Breast epithelium (tissue), 4 donors: ENCODE measurements around the gene RFX3. TPM values are rescaled to one million over a fixed set of nuclear protein-coding genes. Genes with fewer than 3 reads are reported as not detected.
A peak's percentile ranks its signal among the peaks of the same experiment; 100 is the strongest.

ENCODE experiments used
- DNase-seq, 2 donors: peaks; one replicate each; pipeline ENCODE4 v3.0.0-alpha.2; 2019; ENCODE audit warnings: low spot score in 2 of 2
- H3K27ac ChIP-seq, 2 donors: fragments of 200-600 bp; sonication (generic) in 1 of 2; one replicate each; pipeline ENCODE4 v1.5.1; 2016 to 2019; ENCODE audit warnings: mild to moderate bottlenecking in 1 of 2
- H3K27me3 ChIP-seq, 2 donors: fragments of 200-600 bp; sonication (generic) in 1 of 2; one replicate each; pipeline versions ENCODE4 v1.5.1 to v1.6.0; 2017 to 2019; ENCODE audit warnings: control low read depth in 1 of 2, mild to moderate bottlenecking in 1 of 2
- H3K36me3 ChIP-seq: fragments of 200-600 bp; one replicate; pipeline ENCODE4 v1.5.1; 2019
- H3K4me1 ChIP-seq, 2 donors: fragments of 200-600 bp; sonication (generic); one replicate each; pipeline ENCODE4 v1.5.1; 2016 to 2019; ENCODE audit warnings: control low read depth in 1 of 2
- H3K4me3 ChIP-seq, 3 donors: fragments of 200-600 bp; sonication (generic); 1 replicate in 2 of 3; 2 replicates in 1 of 3; pipeline ENCODE4 v1.5.1; 2016 to 2019; ENCODE audit warnings: mild to moderate bottlenecking in 3 of 3, moderate library complexity in 2 of 3
- H3K9me3 ChIP-seq, 2 donors: fragments of 200-600 bp; sonication (generic) in 1 of 2; one replicate each; pipeline ENCODE4 v1.5.1; 2016 to 2019; ENCODE audit warnings: control low read depth in 1 of 2
- CTCF ChIP-seq, 3 donors: fragments of 450-650 bp; IDR thresholded peaks; one replicate each; pipeline ENCODE4 v1.5.1; 2016 to 2017; ENCODE audit warnings: antibody characterized with exemption in 3 of 3, mild to moderate bottlenecking in 3 of 3, moderate library complexity in 3 of 3
- POLR2A ChIP-seq: fragments of 450-650 bp; IDR thresholded peaks from one replicate; pipeline ENCODE4 v1.6.1; 2016; ENCODE audit warnings: antibody characterized with exemption, mild to moderate bottlenecking, moderate library complexity
- POLR2AphosphoS5 ChIP-seq, 3 donors: sonication (generic); formaldehyde crosslinking; IDR thresholded peaks; one replicate each; pipeline ENCODE4 v1.6.1; 2017; ENCODE audit warnings: antibody characterized with exemption in 3 of 3
- intact Hi-C: fragments of 100-400 bp; cut with DNase I; formaldehyde crosslinking; loops from one replicate; pipeline ENCODE4 v1.15.1; 2023; ENCODE audit warnings: low total_unique reads
- total RNA-seq, 3 donors: library from RNA; depleted of rRNA; stranded (reverse); fragments of >200 nt; gene quantifications; one replicate each; pipeline ENCODE4 v1.1.0, GENCODE V29; 2016

The RFX3 gene
- total RNA-seq, 3 donors from 2014 or later, result 9.3 to 18.0 (median 13.8) TPM

- TF ChIP-seq POLR2AphosphoS5 (IDR thresholded peaks at IDR 0.05) (no peak), POLR2A (no peak), CTCF (IDR thresholded peaks at IDR 0.05) (no peak)
- no peaks in the 10 kb centered on the region for H3K36me3 ChIP-seq
- no peak overlapping the region for H3K4me3 ChIP-seq
- intact Hi-C loops, result no loop called here
- no peaks in the 10 kb centered on the region for H3K9me3 ChIP-seq
- H3K27ac ChIP-seq, result no peak overlapping the region
- peaks cover 0 to 5% of the 10 kb centered on the region in 2 donors for H3K4me1 ChIP-seq
- DNase-seq, result no peak
- no peaks in the 10 kb centered on the region for H3K27me3 ChIP-seq
These were observed 183.5 kb downstream of the RFX3 start for GRCh38 chr9:3342159-3342777.

- Histone ChIP-seq H3K9me3 (no peaks in the 10 kb centered on the region), H3K4me3 (no peak overlapping the region), H3K4me1 (peaks cover 0 to 8% of the 10 kb centered on the region in 2 donors), H3K27ac (peak overlapping the region; percentile 59 to 76), H3K36me3 (no peaks in the 10 kb centered on the region), H3K27me3 (no peaks in the 10 kb centered on the region)
- TF ChIP-seq POLR2A (no peak), POLR2AphosphoS5 (IDR thresholded peaks at IDR 0.05) (no peak), CTCF (IDR thresholded peaks at IDR 0.05) (no peak)
- no peak for DNase-seq
- intact Hi-C loops, result no loop called here
These were observed 188.1 kb downstream of the RFX3 start for GRCh38 chr9:3337515-3338225.

GRCh38 chr9:3336951-3337350, 188.8 kb downstream of the RFX3 start:
- H3K9me3 ChIP-seq, result no peaks in the 10 kb centered on the region
- H3K4me1 ChIP-seq, result peaks cover 0 to 8% of the 10 kb centered on the region in 2 donors
- no peak overlapping the region for H3K4me3 ChIP-seq
- intact Hi-C loops, result no loop called here
- H3K27ac ChIP-seq, result peak overlapping the region; percentile 59 to 76
- no peaks in the 10 kb centered on the region for H3K36me3 ChIP-seq
- DNase-seq, result no peak
- no peak for TF ChIP-seq POLR2A
- no peak for TF ChIP-seq CTCF (IDR thresholded peaks at IDR 0.05)
- no peak for TF ChIP-seq POLR2AphosphoS5 (IDR thresholded peaks at IDR 0.05)
- H3K27me3 ChIP-seq, result no peaks in the 10 kb centered on the region

- Histone ChIP-seq H3K4me1 (peaks cover 0 to 8% of the 10 kb centered on the region in 2 donors), H3K4me3 (no peak overlapping the region), H3K27ac (no peak overlapping the region), H3K27me3 (no peaks in the 10 kb centered on the region), H3K9me3 (no peaks in the 10 kb centered on the region), H3K36me3 (no peaks in the 10 kb centered on the region)
- intact Hi-C loops, result no loop called here
- TF ChIP-seq CTCF (IDR thresholded peaks at IDR 0.05) (no peak), POLR2A (no peak), POLR2AphosphoS5 (IDR thresholded peaks at IDR 0.05) (no peak)
- DNase-seq, result no peak
These were observed 193.0 kb downstream of the RFX3 start for GRCh38 chr9:3332802-3333201.

- H3K4me1 ChIP-seq, result no peaks in the 10 kb centered on the region
- DNase-seq, result no peak
- no peaks in the 10 kb centered on the region for H3K27me3 ChIP-seq
- H3K27ac ChIP-seq, result no peak overlapping the region
- no peaks in the 10 kb centered on the region for H3K9me3 ChIP-seq
- no peak overlapping the region for H3K4me3 ChIP-seq
- TF ChIP-seq CTCF (IDR thresholded peaks at IDR 0.05) (no peak), POLR2AphosphoS5 (IDR thresholded peaks at IDR 0.05) (no peak), POLR2A (no peak)
- intact Hi-C loops, result no loop called here
- no peaks in the 10 kb centered on the region for H3K36me3 ChIP-seq
These were observed 194.0 kb downstream of the RFX3 start for GRCh38 chr9:3331801-3332200.
